Measurements from ENCODE around the gene UGT1A3. TPM values are rescaled to one million over a fixed set of nuclear protein-coding genes. Genes with fewer than 3 reads are reported as not detected.

The UGT1A3 gene
- total RNA-seq, 6 donors from 2014 or later = 0.30 TPM; not detected in 5

DNA sequence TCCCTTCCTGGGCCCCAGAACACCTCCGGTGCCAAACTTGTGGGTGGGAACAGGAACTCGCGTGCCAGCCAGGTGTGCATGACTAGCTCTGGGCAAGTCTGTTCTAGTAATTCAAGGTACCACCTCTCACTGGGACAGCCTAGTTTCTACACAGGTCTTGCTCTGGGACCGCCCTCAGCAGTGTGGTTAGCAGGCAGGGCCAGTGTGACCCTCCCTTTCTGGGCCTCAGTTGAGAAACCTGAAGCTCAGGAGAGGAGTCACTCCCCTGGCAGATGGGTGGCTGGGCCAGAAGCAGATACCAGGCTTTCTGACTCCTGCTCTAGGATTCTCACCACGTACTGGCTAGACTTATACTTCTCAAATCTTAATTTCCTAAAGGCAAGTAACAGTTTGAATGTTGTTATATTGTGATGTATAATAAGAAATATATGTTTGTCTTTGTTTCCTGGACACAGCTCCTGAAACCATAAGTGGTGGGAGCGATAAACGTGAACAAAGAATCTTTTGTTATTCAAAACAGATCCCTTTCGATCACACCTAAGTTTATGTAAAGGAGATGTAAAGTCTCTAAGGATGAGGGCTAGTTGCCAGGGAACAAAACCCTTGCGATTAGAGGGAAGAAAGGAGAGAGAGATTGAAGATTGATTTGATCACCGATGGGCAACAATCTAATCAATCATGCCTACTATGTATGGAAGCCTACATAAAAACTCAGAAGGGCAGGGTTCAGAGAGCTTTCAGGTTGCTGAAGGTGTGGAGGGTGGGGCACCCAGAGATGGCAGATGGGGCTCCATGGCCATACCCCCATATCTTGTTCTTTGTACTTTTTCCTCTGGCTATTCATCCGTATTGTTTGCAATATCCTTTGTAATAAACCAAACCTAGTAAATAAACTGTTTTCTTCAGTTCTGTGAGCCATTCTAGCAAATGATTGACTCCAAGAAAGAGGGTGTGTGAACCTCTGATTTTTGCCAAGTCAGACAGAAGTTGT is 37.1 kb upstream of the UGT1A3 start:
- Histone ChIP-seq H3K27ac (no peak overlapping the region), H3K4me3 (no peak overlapping the region), H3K4me1 (no peaks in the 10 kb centered on the region), H3K36me3 (no peaks in the 10 kb centered on the region), H3K27me3 (no peaks in the 10 kb centered on the region), H3K9me3 (no peaks in the 10 kb centered on the region)
- DNase-seq (no peak), ATAC-seq (ENCODE audit: low FRiP score in 2 of 2) (peak; percentile 25 to 65)
- TF ChIP-seq, protein P1, sequence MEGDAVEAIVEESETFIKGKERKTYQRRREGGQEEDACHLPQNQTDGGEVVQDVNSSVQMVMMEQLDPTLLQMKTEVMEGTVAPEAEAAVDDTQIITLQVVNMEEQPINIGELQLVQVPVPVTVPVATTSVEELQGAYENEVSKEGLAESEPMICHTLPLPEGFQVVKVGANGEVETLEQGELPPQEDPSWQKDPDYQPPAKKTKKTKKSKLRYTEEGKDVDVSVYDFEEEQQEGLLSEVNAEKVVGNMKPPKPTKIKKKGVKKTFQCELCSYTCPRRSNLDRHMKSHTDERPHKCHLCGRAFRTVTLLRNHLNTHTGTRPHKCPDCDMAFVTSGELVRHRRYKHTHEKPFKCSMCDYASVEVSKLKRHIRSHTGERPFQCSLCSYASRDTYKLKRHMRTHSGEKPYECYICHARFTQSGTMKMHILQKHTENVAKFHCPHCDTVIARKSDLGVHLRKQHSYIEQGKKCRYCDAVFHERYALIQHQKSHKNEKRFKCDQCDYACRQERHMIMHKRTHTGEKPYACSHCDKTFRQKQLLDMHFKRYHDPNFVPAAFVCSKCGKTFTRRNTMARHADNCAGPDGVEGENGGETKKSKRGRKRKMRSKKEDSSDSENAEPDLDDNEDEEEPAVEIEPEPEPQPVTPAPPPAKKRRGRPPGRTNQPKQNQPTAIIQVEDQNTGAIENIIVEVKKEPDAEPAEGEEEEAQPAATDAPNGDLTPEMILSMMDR (IDR thresholded peaks at IDR 0.05) = no peak
- TF ChIP-seq EP300 (IDR thresholded peaks at IDR 0.05) (no peak), POLR2A (IDR thresholded peaks at IDR 0.05) (no peak), POLR2AphosphoS5 (IDR thresholded peaks at IDR 0.05) (no peak)
- WGBS, 2 donors = 87% methylated on average over 8 to 11 of the region's 11 CpGs

DNA sequence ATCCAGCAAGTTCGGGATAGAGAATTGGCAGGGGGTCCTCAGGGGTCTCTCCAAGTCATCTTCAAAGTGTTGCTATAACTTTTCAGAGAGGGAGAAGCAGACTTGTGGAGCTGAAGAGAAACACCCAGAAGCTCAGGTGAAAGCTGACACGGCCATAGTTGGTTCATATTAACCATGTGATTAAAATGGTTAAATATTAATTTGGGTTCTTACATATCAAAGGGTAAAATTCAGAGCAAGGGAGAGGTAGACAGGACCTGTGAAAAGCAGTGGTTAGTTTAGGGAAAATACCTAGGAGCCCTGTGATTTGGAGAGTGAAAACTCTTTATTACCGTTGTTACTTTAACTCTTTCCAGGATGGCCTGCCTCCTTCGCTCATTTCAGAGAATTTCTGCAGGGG is 36.2 kb upstream of the UGT1A3 start, which contains the start of gene UGT1A6:
TSS of gene UGT1A6 (plus strand) at position 243 of the 400 bp plus-strand sequence. CDS start at position 358, 115 bp downstream.
- no peak within 1 kb of the TSS for H3K27ac ChIP-seq
- TF ChIP-seq POLR2AphosphoS5 (IDR thresholded peaks at IDR 0.05) (no peak), POLR2A (IDR thresholded peaks at IDR 0.05) (no peak), EP300 (IDR thresholded peaks at IDR 0.05) (no peak)
- TF ChIP-seq, protein P1 (IDR thresholded peaks at IDR 0.05) = no peak
- no peaks in the 10 kb centered on the region for H3K36me3 ChIP-seq
- DNase-seq (no peak), ATAC-seq (ENCODE audit: low FRiP score in 2 of 2) (no peak)
- 80 to 83% methylated on average over 4 of the region's 4 CpGs for WGBS, 2 donors
- no peaks in the 10 kb centered on the region for H3K4me1 ChIP-seq
- no peaks in the 10 kb centered on the region for H3K27me3 ChIP-seq
- no peak within 1 kb of the TSS for H3K4me3 ChIP-seq
- H3K9me3 ChIP-seq = no peaks in the 10 kb centered on the region

DNA sequence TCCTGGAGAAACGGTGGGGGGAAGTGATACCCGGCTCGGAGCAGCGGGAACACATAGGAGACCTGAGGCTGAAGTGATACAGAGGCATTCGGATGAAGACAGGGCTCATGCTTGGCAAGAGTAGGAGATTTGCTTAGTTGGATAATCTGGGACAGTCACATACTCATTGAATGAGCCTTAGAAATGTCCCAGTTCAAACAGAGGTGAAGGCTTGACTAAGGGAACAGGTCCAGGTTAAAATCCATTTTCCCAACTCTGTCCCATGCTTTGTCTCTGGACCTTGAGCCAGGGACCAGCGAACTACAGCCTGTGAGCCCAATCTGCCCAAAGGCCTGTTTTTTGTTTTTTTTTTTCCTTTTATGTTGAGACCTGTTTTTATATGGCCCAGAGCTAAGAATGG is 34.9 kb upstream of the UGT1A3 start:
- TF ChIP-seq, protein P1 (IDR thresholded peaks at IDR 0.05) = no peak
- TF ChIP-seq POLR2AphosphoS5 (IDR thresholded peaks at IDR 0.05) (no peak), POLR2A (IDR thresholded peaks at IDR 0.05) (no peak), EP300 (IDR thresholded peaks at IDR 0.05) (no peak)
- 62 to 65% methylated on average over 6 of the region's 6 CpGs for WGBS, 2 donors
- Histone ChIP-seq H3K9me3 (no peaks in the 10 kb centered on the region), H3K4me3 (no peak overlapping the region), H3K27me3 (no peaks in the 10 kb centered on the region), H3K36me3 (no peaks in the 10 kb centered on the region), H3K27ac (no peak overlapping the region), H3K4me1 (no peaks in the 10 kb centered on the region)
- DNase-seq = no peak
- no peak for ATAC-seq (ENCODE audit: low FRiP score in 2 of 2)

DNA sequence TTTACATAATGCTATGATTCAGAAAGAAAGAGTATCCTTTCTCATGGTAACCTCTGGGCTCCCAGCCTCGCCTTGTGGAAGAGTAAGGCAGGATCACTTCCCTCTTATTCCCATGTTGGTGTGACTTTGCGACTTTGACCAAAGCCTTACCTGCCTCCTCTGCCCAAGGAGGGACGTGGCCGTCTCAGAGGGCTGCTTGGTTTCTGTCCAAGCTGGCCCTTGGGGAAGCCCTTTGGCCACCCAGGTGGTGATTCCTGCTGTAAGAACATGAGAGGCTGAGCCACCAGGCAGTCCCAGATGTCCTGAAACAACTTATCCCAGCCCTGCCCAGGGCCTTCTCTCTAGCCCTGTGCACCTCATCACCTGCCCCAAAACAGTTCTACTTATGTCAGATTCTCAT is 30.1 kb upstream of the UGT1A3 start:
- H3K4me3 ChIP-seq = no peak overlapping the region
- H3K27ac ChIP-seq = no peak overlapping the region

More for the DNA sequence above, 30.1 kb upstream of the UGT1A3 start:
- Histone ChIP-seq H3K27me3 (no peaks in the 10 kb centered on the region), H3K4me1 (no peaks in the 10 kb centered on the region), H3K36me3 (no peaks in the 10 kb centered on the region), H3K9me3 (no peaks in the 10 kb centered on the region)
- TF ChIP-seq POLR2AphosphoS5 (IDR thresholded peaks at IDR 0.05) = no peak
- TF ChIP-seq, protein P1 (IDR thresholded peaks at IDR 0.05) = no peak
- no peak for TF ChIP-seq POLR2A (IDR thresholded peaks at IDR 0.05)
- no peak for TF ChIP-seq EP300 (IDR thresholded peaks at IDR 0.05)
- DNase-seq = no peak
- WGBS, 2 donors = 71 to 80% methylated on average over 4 of the region's 4 CpGs
- ATAC-seq (ENCODE audit: low FRiP score in 2 of 2) = no peak
